Mucosa of rectum (tissue), 2 donors: ENCODE data around the gene RNF144A.

Experiments
- H3K27ac ChIP-seq, 2 donors: one replicate each; pipeline ENCODE4 v1.7.0; 2013; ENCODE audit warnings: inconsistent platforms in 2 of 2, low read depth in 2 of 2, low read length in 2 of 2
- H3K27me3 ChIP-seq, 2 donors: one replicate each; pipeline ENCODE4 v1.7.0; 2013; ENCODE audit warnings: low read length in 2 of 2; ENCODE audit not compliant: control insufficient read depth in 2 of 2, insufficient read depth in 2 of 2
- H3K36me3 ChIP-seq, 2 donors: one replicate each; pipeline ENCODE4 v1.7.0; 2013; ENCODE audit warnings: low read length in 2 of 2; ENCODE audit not compliant: control insufficient read depth in 2 of 2, insufficient read depth in 2 of 2
- H3K4me1 ChIP-seq, 2 donors: one replicate each; pipeline ENCODE4 v1.7.0; 2013; ENCODE audit warnings: low read length in 2 of 2, mild to moderate bottlenecking in 1 of 2; ENCODE audit not compliant: control insufficient read depth in 2 of 2, insufficient read depth in 2 of 2
- H3K4me3 ChIP-seq, 2 donors: one replicate each; pipeline ENCODE4 v1.7.0; 2013; ENCODE audit warnings: low read length in 2 of 2
- H3K9ac ChIP-seq, 2 donors: one replicate each; pipeline ENCODE4 v1.7.0; 2013; ENCODE audit warnings: low read length in 2 of 2, low read depth in 1 of 2, mild to moderate bottlenecking in 1 of 2
- H3K9me3 ChIP-seq, 2 donors: one replicate each; pipeline ENCODE4 v1.7.0; 2013; ENCODE audit warnings: low read length in 2 of 2; ENCODE audit not compliant: control insufficient read depth in 2 of 2
- donor health status: healthy.
- donor health status: Normal muscosa, but diverticular disease.

RNF144A gene

DNA sequence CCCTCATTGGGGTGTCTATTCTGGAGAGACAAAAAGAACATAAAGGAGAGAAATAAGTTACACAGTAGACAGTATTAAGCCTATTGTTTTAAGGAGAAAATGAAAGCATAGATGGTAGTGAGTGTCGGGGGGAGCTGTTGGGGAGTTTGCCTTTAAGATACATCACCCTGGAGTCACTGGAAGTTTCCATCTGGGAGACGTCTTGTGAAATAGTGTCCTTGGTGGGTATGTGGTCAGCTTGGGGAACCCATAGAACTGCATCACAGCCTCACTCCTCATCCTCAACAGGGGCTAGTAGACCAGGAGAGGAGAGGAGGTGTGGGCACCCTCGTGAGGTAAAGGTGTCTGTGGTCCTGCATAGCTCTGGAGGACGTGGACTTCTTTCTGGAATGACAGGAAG lies 60.6 kb downstream of the RNF144A start:
- Histone ChIP-seq H3K4me3 (peak overlapping the region in 1 of 2 donors; percentile 28), H3K27ac (no peak overlapping the region), H3K9ac (no peak overlapping the region), H3K36me3 (peaks cover 0 to 2% of the 10 kb centered on the region in 2 donors), H3K9me3 (no peaks in the 10 kb centered on the region), H3K27me3 (no peaks in the 10 kb centered on the region), H3K4me1 (peaks cover 0 to 8% of the 10 kb centered on the region in 2 donors)

DNA sequence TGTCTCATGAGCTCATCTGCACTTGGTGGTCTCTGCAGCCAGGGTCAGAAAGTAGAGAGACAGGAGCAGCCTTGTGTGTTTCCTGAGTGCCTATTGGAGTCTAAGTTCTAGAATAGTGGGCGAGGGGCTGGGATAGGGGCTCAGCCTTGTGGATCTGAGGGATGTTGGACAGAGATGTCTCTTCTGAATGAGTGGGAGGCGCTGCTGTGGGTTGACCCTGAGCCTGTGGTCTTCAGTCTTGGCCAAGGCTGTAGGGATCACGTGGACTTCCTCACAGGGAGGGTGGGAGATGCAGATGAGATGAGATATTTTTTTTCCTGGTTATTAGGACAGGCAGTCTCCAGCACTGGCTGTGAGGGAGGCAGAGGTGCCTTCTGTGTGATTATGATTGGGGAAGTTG lies 61.8 kb downstream of the RNF144A start:
- no peak overlapping the region for H3K27ac ChIP-seq
- H3K9ac ChIP-seq: no peak overlapping the region
- H3K4me3 ChIP-seq: no peak overlapping the region
- peaks cover 0 to 2% of the 10 kb centered on the region in 2 donors for H3K36me3 ChIP-seq
- H3K27me3 ChIP-seq: no peaks in the 10 kb centered on the region
- H3K4me1 ChIP-seq: peaks cover 0 to 8% of the 10 kb centered on the region in 2 donors
- H3K9me3 ChIP-seq: no peaks in the 10 kb centered on the region

DNA sequence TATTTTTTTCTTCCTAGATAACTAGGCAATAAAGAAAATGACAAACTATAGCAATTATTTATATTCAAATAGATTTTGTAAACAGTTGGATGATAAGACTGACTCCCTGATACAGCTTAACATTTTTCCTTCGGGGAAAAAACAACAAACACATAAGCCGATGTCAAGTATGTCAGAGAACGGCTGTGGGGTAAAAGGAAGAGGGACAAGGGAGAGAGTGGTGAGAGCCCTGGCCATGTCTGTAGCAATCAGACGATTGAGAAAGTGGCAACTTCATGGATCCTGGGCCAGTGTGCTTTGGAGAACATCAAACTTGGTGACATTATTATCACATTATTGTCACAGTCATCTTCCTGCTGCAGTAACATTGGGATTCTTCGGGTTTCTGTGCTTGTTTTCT lies 65.2 kb downstream of the RNF144A start:
- peaks cover 0 to 8% of the 10 kb centered on the region in 2 donors for H3K4me1 ChIP-seq
- H3K4me3 ChIP-seq: no peak overlapping the region
- no peak overlapping the region for H3K27ac ChIP-seq
- H3K27me3 ChIP-seq: no peaks in the 10 kb centered on the region
- H3K9ac ChIP-seq: no peak overlapping the region
- H3K9me3 ChIP-seq: no peaks in the 10 kb centered on the region
- H3K36me3 ChIP-seq: no peaks in the 10 kb centered on the region

DNA sequence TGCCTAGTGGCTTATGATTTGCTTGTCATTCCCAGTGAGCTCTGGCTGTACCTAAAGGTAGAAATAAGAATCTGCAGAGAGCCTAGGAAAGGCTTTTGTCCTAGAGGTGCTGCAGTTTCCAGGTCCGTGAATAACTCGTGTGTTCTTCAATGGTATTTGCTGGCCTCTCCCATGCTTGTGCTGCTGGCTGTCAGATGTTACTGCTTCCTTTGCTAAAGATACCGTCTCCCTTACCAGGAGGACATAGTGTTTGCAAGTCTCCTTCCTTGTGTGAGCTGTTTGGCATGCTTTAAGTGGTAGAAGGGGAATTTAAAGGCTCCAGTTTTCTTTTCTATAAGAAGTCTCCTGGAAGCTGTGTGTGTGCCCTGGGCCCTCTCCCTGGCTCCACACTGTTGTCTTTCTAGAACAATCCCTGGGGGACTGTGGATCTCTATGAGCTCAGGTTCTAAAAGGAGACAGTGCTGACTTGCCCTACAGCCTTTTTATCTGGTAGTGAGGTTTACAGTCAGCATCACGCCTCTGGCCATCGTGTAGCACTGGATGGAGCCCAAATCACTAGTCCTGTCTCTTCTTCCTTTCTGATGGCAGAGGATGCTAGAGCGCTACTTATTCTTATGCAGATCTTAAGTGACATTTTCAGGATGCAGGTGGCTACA lies 65.8 kb downstream of the RNF144A start:
- Histone ChIP-seq H3K36me3 (no peaks in the 10 kb centered on the region), H3K27me3 (no peaks in the 10 kb centered on the region), H3K4me1 (peaks cover 0 to 4% of the 10 kb centered on the region in 2 donors), H3K27ac (no peak overlapping the region), H3K9ac (no peak overlapping the region), H3K4me3 (no peak overlapping the region), H3K9me3 (no peaks in the 10 kb centered on the region)

DNA sequence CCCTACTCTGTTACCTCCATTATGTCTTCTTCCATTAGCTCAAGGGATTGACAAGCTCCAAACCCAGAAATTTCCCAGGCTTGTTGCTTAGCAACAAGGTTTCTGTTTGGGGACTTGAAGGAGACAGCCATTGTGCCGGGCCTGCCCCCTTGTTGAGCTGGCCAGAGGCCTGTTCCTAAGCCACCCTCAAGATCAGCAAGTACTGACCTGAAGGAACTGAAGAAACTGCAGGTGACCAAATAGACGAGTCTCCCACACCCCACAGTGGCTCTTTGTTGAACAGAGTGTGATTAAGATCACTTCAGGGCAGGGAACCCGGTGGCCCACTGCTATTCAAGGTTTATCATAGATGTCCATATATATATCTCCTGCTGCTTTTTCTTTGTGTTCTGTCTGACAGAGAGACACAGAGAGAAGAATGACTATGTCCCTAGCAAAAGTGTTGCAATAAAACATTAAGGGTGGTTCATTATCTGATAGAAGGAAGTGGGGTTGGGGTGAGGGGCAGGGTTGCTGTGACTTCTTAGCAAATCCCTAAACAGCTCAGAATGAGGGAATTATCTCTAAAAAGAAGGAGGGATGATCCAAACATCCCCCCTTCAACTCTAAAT lies 69.2 kb downstream of the RNF144A start:
- Histone ChIP-seq H3K27ac (no peak overlapping the region), H3K4me3 (no peak overlapping the region), H3K4me1 (peaks cover 0 to 3% of the 10 kb centered on the region in 2 donors), H3K36me3 (no peaks in the 10 kb centered on the region), H3K27me3 (no peaks in the 10 kb centered on the region), H3K9me3 (no peaks in the 10 kb centered on the region), H3K9ac (no peak overlapping the region)

DNA sequence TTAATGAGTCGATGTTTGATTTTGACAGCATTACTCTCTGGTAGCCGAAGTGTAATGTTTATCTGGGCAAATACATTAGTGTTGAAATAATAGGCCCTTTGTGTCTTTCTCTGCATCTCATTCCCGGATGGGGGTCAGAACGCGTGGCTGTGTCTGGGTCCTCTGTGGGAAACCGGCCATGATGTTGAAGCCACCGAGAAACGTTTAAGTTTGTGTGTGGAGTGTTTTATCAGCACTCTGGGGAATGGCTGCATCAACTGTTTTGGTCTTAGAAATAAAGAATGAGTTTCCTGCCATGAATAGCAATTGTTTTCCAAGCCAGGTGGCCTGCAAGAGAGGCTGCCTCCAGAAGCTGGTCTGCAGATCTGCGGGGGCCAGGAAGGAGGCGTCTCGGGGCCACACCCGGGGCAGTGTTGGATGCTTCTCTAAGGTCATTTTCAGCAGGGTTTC lies 69.7 kb downstream of the RNF144A start:
- H3K36me3 ChIP-seq: no peaks in the 10 kb centered on the region
- H3K9me3 ChIP-seq: no peaks in the 10 kb centered on the region
- no peak overlapping the region for H3K9ac ChIP-seq
- H3K4me1 ChIP-seq: peaks cover 0 to 3% of the 10 kb centered on the region in 2 donors
- no peak overlapping the region for H3K27ac ChIP-seq
- no peaks in the 10 kb centered on the region for H3K27me3 ChIP-seq
- H3K4me3 ChIP-seq: no peak overlapping the region

DNA sequence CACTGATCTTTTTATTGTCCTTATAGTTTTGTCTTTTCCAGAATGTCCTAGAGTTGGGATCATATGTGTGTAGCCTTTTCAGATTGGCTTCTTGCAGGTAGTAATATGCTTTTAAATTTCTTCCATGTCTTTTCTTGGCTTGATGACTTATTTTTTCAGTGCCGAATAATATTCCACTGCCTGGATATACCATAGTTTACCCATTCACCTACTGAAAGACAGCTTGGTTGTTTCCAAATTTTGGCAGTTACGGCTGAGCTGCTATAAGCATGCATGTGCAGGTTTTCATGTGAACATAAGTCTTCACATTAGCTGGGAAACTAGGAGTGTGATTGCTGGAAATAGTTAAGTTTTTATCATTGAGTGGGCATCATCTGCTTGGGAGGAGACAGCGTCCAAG lies 73.7 kb downstream of the RNF144A start:
- H3K4me3 ChIP-seq: no peak overlapping the region
- H3K27me3 ChIP-seq: no peaks in the 10 kb centered on the region
- peaks cover 0 to 3% of the 10 kb centered on the region in 2 donors for H3K4me1 ChIP-seq
- no peak overlapping the region for H3K9ac ChIP-seq
- H3K9me3 ChIP-seq: no peaks in the 10 kb centered on the region
- H3K36me3 ChIP-seq: no peaks in the 10 kb centered on the region
- H3K27ac ChIP-seq: no peak overlapping the region

DNA sequence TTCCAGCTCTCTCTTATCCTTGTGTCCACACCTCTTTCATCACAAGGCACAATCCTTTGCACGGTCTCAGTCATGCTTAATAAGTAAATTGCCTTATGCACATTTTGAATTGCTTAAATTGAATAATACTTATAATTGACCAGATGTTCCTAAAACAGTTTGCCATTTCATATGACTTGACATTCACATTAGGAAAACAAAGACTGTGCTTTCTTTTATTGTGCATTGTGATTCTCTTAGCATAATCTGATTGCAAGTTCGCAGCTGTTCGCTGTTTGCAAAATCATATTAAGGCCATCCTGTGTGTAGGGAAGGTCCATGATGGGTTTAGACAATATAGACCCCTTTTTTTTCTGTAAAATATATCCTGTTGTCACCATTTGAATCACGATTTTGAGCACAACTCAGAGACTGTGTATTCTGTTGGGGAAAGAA lies 75.6 kb downstream of the RNF144A start:
- no peaks in the 10 kb centered on the region for H3K4me1 ChIP-seq
- H3K27me3 ChIP-seq: no peaks in the 10 kb centered on the region
- H3K4me3 ChIP-seq: no peak overlapping the region
- no peak overlapping the region for H3K27ac ChIP-seq
- no peaks in the 10 kb centered on the region for H3K9me3 ChIP-seq
- no peak overlapping the region for H3K9ac ChIP-seq
- no peaks in the 10 kb centered on the region for H3K36me3 ChIP-seq

DNA sequence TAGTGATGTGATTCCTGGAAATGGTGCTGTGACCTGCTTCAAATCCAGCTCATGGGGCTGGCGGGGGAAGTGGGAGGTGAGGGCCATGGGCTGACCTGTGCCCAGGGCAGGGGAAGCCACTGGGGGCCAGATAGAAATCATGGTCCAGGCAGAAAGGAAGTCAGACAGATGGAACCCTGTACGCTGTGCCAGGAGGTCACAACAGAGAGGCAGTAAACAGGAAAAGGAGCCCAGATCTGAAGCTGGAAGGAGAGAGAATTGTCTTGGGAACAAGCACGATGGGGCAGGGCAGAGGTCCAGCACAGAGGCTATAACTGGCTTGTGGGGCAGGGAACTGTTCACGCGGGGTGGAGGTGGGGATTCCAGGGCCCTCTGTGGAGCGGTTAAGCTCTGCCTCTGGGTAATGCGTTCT lies 76.0 kb downstream of the RNF144A start:
- no peak overlapping the region for H3K4me3 ChIP-seq
- no peak overlapping the region for H3K27ac ChIP-seq
- H3K27me3 ChIP-seq: no peaks in the 10 kb centered on the region
- no peaks in the 10 kb centered on the region for H3K36me3 ChIP-seq
- no peak overlapping the region for H3K9ac ChIP-seq
- H3K9me3 ChIP-seq: no peaks in the 10 kb centered on the region
- H3K4me1 ChIP-seq: no peaks in the 10 kb centered on the region

DNA sequence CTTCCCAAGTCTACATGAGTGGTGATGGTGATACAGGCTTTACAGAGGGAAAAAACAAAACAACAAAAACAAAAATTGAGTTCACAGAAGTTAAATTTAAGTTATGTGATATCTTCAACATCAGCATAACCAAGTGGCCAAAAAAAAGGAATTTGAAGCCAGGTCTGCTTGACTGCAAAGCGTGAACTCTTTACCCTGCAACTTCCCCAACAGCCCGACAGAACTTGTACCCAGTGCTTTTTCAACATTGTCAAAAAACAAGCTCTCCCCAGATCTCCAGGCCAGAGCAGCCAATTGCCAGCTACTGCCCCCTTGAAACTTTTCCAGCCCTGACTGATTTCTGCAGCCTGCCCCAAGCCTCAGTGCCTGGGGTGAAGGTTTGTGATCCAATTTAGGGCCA lies 76.7 kb downstream of the RNF144A start:
- no peaks in the 10 kb centered on the region for H3K27me3 ChIP-seq
- H3K4me1 ChIP-seq: no peaks in the 10 kb centered on the region
- no peak overlapping the region for H3K9ac ChIP-seq
- H3K27ac ChIP-seq: no peak overlapping the region
- no peaks in the 10 kb centered on the region for H3K36me3 ChIP-seq
- no peaks in the 10 kb centered on the region for H3K9me3 ChIP-seq
- H3K4me3 ChIP-seq: no peak overlapping the region
